Suprapubic skin (tissue), 3 donors: ENCODE data around the gene MMAB.

Experiments used
- CTCF ChIP-seq, 2 donors: fragments of 200-600 bp in 1 of 2; fragments of 450-650 bp in 1 of 2; sonication (generic) in 1 of 2; IDR thresholded peaks; one replicate each; pipeline ENCODE4 v1.5.1; 2016 to 2019; ENCODE audit warnings: antibody characterized with exemption in 2 of 2, mild to moderate bottlenecking in 1 of 2, moderate library complexity in 1 of 2
- EP300 ChIP-seq: sonication (generic); formaldehyde crosslinking; IDR thresholded peaks from one replicate; pipeline ENCODE4 v1.6.1; 2017; ENCODE audit warnings: antibody characterized with exemption
- POLR2A ChIP-seq, 2 donors: fragments of 450-650 bp; IDR thresholded peaks; one replicate each; pipeline ENCODE4 v1.6.1; 2017; ENCODE audit warnings: antibody characterized with exemption in 2 of 2, mild to moderate bottlenecking in 2 of 2, moderate library complexity in 2 of 2

GRCh38 chr12:109601557-109601956 lies 28.3 kb upstream of the MMAB start:
- no peak for TF ChIP-seq CTCF (IDR thresholded peaks at IDR 0.05)
- TF ChIP-seq POLR2A (IDR thresholded peaks at IDR 0.05): no peak
- no peak for TF ChIP-seq EP300
